H1 (cell line): ENCODE data around the gene ZNF213. TPM values are rescaled to one million over a fixed set of nuclear protein-coding genes. Genes with fewer than 3 reads are reported as not detected.

Source experiments
- CEBPB ChIP-seq: IDR thresholded peaks from 2 replicates; pipeline ENCODE4 v1.6.1; 2012; ENCODE audit warnings: low read depth, low read length
- POLR2AphosphoS5 ChIP-seq: IDR thresholded peaks from 2 replicates; pipeline ENCODE4 v1.6.1; 2011; ENCODE audit warnings: low read depth, low read length
- RBBP5 ChIP-seq: IDR thresholded peaks from 2 replicates; pipeline ENCODE4 v1.7.1; 2012; ENCODE audit warnings: low read depth, mild to moderate bottlenecking, inconsistent platforms, low read length, moderate library complexity, borderline replicate concordance
- SP1 ChIP-seq: IDR thresholded peaks from 2 replicates; pipeline ENCODE4 v1.6.1; 2011; ENCODE audit warnings: low read depth, low read length
- polyA plus RNA-seq, 7 experiments: library from polyadenylated mRNA; depleted of rRNA in 3 of 7; stranded (reverse) in 5 of 7; unstranded in 2 of 7; fragments of >200 nt in 5 of 7; fragments of 200-250 nt in 2 of 7; gene quantifications; 1 replicate in 5 of 7; 2 replicates in 1 of 7; 4 replicates in 1 of 7; pipeline versions ENCODE4 v1.2.1 to v1.2.3, GENCODE V29; 2011 to 2013; ENCODE audit warnings: missing spikeins in 2 of 7, mixed read lengths in 2 of 7
- total RNA-seq: library from RNA; stranded (reverse); fragmentation: NEBNext Ultra II Directional; extraction: Animal tissue kit (Norgen Biotek cat#: 25700); gene quantifications from 2 replicates; pipeline ENCODE4 v1.2.1, GENCODE V29; 2021
- TF ChIP-seq, protein P1 (sequence below): IDR thresholded peaks from 2 replicates; pipeline ENCODE4 v1.6.1; 2012; ENCODE audit warnings: low read length, inconsistent platforms

ZNF213 gene
- total and polyA plus RNA-seq, 2 of the 8 experiments (the other 6 are each of a cell fraction or from before 2014, with no cell fraction given) = 1.6 to 6.9 TPM

DNA sequence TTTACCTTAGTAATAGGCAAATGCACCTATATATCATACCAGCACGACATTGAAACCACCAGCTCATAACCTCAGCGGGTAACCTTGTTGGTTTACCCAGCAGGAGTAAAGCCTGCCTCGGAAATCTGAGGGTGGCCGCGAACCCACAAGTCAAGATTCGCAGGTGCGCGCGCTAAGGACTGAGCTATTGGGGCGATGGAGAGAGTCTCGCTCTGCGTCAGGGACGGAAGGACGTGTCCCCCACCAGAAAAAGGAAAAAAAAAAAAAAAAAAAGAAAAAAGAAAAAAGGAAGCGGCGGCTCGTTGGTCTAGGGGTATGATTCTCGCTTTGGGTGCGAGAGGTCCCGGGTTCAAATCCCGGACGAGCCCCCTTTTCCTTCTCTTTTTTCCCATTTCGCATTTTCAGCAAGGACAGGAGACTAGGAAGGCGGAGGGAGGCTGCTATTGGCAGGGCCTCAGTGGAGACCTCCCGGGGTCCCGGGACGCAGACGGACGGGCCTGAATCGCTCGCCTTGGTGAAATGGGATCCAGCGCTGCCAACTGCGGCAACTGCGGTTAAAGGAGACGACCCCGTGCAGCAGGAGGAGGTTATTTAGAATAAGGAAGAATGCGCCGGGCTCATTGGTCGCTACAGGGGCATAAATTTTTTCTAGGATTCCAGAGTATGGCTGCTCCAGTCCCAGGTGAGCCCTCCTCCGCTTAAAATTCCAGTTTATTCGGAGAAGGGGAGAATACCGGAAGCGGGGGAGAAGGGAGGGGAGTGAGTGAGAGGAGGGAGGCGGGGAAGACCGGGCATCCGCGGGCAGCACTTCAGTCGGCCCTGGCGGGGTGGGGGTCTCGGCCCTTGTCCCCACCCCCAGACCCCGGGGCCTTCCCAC is 53.2 kb downstream of the ZNF213 start, which contains the start of gene OR1F1 (continued):
- TF ChIP-seq POLR2AphosphoS5 (no peak), CEBPB (no peak), RBBP5 (no peak), SP1 (no peak)
- TF ChIP-seq, protein P1, sequence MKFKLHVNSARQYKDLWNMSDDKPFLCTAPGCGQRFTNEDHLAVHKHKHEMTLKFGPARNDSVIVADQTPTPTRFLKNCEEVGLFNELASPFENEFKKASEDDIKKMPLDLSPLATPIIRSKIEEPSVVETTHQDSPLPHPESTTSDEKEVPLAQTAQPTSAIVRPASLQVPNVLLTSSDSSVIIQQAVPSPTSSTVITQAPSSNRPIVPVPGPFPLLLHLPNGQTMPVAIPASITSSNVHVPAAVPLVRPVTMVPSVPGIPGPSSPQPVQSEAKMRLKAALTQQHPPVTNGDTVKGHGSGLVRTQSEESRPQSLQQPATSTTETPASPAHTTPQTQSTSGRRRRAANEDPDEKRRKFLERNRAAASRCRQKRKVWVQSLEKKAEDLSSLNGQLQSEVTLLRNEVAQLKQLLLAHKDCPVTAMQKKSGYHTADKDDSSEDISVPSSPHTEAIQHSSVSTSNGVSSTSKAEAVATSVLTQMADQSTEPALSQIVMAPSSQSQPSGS = peak; percentile 65; the same call in 1 of the 2 replicates
